Upper lobe of right lung (tissue), 1 donor: Measurements from ENCODE around the gene HS1BP3. TPM values are rescaled to one million over a fixed set of nuclear protein-coding genes. Genes with fewer than 3 reads are reported as not detected.
A peak's percentile ranks its signal among the peaks of the same experiment; 100 is the strongest.

Experiments used
- ATAC-seq: fragments of 200-7000 bp; cut with Tn5 transposase; one replicate; pipeline ENCODE4 v1.9.1; 2020; ENCODE audit warnings: mild to moderate bottlenecking, moderate library complexity
- DNase-seq: peaks from one replicate; pipeline ENCODE4 v3.0.0-alpha.2; 2020
- H3K27ac ChIP-seq: fragments of 200-600 bp; one replicate; pipeline ENCODE4 v1.8.0; 2022
- H3K27me3 ChIP-seq: fragments of 200-600 bp; one replicate; pipeline ENCODE4 v1.8.0; 2022; ENCODE audit warnings: mild to moderate bottlenecking
- H3K36me3 ChIP-seq: fragments of 200-600 bp; one replicate; pipeline ENCODE4 v1.8.0; 2022
- H3K4me1 ChIP-seq: fragments of 200-600 bp; one replicate; pipeline ENCODE4 v1.8.0; 2022
- H3K4me3 ChIP-seq: fragments of 200-600 bp; one replicate; pipeline ENCODE4 v1.8.0; 2022; ENCODE audit warnings: mild to moderate bottlenecking
- H3K9me3 ChIP-seq: fragments of 200-600 bp; one replicate; pipeline ENCODE4 v1.8.0; 2022
- intact Hi-C: fragments of 100-400 bp; cut with DNase I; formaldehyde crosslinking; loops from one replicate; pipeline ENCODE4 v1.11.0; 2022
- total RNA-seq: library from RNA; stranded (reverse); fragmentation: NEBNext Ultra II Directional; extraction: Animal tissue kit (Norgen Biotek cat#: 25700); gene quantifications from one replicate; pipeline ENCODE4 v1.2.1, GENCODE V29; 2021
- TF ChIP-seq, protein P1 (sequence below): fragments of 200-600 bp; IDR thresholded peaks from one replicate; pipeline ENCODE4 v1.8.0; 2022; ENCODE audit warnings: antibody characterized with exemption
- donor health status: DM: no; HTN: yes; CAD: no; lungs with severe emphysema.

Gene HS1BP3
- total RNA-seq, 1 donor from 2014 or later: 35.8 TPM

DNA sequence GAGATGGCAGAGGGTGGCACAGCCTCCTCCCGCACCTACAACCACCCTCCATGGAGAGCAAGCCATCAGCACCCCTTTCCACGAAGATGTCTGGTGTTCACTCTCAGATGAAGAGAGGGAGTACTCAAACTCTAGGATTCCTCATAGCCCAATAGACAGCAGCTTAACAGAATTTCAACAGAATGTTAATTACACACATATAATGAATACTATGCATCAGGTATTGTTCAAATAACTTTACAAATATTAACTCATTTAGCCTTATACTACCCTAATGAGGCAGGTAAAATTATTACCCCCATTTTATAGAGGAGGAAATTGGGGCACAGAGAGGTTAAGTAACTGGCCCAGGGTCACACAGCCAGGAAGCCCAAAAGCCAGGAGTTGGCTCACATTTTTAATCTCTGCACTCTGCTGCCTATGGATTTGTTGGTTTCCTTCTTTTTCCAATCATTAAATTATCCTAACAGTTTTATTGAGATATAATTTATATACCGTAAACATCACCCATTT lies 39.0 kb downstream of the HS1BP3 start:
- Histone ChIP-seq H3K4me1 (peaks cover 61% of the 10 kb centered on the region), H3K4me3 (no peak overlapping the region), H3K36me3 (no peaks in the 10 kb centered on the region), H3K27ac (peak overlapping the region; percentile 90), H3K9me3 (no peaks in the 10 kb centered on the region), H3K27me3 (no peaks in the 10 kb centered on the region)
- no peak for DNase-seq
- ATAC-seq: no peak
- TF ChIP-seq, protein P1, sequence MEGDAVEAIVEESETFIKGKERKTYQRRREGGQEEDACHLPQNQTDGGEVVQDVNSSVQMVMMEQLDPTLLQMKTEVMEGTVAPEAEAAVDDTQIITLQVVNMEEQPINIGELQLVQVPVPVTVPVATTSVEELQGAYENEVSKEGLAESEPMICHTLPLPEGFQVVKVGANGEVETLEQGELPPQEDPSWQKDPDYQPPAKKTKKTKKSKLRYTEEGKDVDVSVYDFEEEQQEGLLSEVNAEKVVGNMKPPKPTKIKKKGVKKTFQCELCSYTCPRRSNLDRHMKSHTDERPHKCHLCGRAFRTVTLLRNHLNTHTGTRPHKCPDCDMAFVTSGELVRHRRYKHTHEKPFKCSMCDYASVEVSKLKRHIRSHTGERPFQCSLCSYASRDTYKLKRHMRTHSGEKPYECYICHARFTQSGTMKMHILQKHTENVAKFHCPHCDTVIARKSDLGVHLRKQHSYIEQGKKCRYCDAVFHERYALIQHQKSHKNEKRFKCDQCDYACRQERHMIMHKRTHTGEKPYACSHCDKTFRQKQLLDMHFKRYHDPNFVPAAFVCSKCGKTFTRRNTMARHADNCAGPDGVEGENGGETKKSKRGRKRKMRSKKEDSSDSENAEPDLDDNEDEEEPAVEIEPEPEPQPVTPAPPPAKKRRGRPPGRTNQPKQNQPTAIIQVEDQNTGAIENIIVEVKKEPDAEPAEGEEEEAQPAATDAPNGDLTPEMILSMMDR: no peak
- intact Hi-C loops: no loop called here

DNA sequence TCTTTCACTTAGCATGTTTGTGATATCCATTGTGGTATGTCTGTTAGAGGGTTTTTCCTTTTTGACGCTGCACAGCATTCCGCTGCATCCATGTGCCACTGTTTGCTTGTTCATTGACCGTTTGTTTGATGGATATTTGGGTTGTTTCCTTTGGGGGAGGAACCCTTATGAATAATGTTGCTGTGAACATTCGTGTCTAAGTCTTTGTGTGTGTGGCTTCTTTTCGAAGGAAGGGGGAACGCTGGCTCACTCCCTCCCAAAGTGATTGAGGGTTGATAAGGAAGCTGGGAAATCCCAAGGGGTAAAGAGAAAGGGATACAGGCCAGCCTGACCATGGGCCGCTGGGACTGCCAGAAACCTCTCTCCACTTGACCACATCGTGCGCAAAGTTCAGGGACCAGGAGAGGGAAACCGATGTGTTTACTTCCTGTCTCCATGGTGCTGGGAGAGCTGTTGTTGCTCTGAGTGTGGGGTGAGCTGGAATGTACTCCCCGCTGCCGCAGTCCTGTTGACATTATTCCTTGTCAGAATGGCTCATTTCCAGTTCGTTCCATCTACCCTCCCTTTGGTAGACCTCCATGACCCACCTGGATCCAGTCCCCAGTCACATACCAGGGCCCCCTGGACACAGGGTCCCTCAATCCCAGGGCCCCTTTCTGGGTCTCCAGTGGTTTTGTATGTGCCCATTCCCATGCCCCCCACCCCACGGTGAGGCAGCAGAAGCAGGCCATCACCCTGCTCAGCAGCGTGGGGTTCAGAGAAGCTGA lies 39.6 kb downstream of the HS1BP3 start:
- Histone ChIP-seq H3K9me3 (no peaks in the 10 kb centered on the region), H3K27me3 (no peaks in the 10 kb centered on the region), H3K4me1 (peaks cover 54% of the 10 kb centered on the region), H3K36me3 (no peaks in the 10 kb centered on the region), H3K27ac (peak overlapping the region; percentile 90), H3K4me3 (no peak overlapping the region)
- TF ChIP-seq, protein P1: no peak
- ATAC-seq: peak; percentile 94
- intact Hi-C loops: no loop called here
- DNase-seq: peak; percentile 78

- Histone ChIP-seq H3K4me3 (no peak overlapping the region), H3K36me3 (no peaks in the 10 kb centered on the region), H3K9me3 (no peaks in the 10 kb centered on the region), H3K4me1 (peaks cover 47% of the 10 kb centered on the region), H3K27ac (no peak overlapping the region), H3K27me3 (no peaks in the 10 kb centered on the region)
- TF ChIP-seq, protein P1: no peak
- intact Hi-C loops: no loop called here
- DNase-seq: peak; percentile 12
- no peak for ATAC-seq
Observed at GRCh38 chr2:20609995-20610357, 40.9 kb downstream of the HS1BP3 start.

DNA sequence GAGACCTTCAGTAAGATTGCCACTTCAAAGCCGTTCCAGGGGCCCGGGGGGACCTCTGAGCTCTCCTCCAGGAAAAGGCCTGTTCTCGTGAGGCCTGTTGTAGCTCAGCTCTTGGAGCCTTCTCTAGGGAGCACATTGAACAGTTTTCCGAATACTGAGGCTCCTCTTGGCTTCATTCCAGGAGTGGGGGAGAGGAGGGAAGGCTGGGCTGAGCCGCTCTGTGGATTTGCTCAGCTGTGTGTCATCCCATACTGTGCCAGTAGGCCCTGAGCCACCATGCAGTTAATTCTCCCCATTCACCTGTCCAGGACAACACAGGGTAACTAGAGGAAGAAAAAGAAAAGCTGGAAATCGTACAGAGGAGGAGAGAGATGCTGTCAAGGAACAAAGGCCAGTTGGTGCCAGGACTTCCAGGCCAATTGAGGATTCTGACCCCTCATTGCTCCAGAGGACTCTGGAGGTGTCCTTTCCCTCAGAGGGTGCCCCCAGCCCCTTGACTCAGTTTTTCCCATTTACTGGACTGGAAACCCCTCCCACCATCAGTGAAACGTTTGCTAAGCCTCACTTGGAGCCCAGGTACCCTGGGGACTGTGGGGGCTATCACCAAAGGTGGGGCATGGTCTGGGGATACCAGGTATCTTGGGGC lies 41.4 kb downstream of the HS1BP3 start:
- H3K36me3 ChIP-seq: no peaks in the 10 kb centered on the region
- H3K27me3 ChIP-seq: no peaks in the 10 kb centered on the region
- H3K4me1 ChIP-seq: peaks cover 47% of the 10 kb centered on the region
- ATAC-seq (no peak), DNase-seq (peak; percentile 36)
- no peak overlapping the region for H3K4me3 ChIP-seq
- TF ChIP-seq, protein P1: no peak
- intact Hi-C loops: no loop called here
- no peak overlapping the region for H3K27ac ChIP-seq
- no peaks in the 10 kb centered on the region for H3K9me3 ChIP-seq

DNA sequence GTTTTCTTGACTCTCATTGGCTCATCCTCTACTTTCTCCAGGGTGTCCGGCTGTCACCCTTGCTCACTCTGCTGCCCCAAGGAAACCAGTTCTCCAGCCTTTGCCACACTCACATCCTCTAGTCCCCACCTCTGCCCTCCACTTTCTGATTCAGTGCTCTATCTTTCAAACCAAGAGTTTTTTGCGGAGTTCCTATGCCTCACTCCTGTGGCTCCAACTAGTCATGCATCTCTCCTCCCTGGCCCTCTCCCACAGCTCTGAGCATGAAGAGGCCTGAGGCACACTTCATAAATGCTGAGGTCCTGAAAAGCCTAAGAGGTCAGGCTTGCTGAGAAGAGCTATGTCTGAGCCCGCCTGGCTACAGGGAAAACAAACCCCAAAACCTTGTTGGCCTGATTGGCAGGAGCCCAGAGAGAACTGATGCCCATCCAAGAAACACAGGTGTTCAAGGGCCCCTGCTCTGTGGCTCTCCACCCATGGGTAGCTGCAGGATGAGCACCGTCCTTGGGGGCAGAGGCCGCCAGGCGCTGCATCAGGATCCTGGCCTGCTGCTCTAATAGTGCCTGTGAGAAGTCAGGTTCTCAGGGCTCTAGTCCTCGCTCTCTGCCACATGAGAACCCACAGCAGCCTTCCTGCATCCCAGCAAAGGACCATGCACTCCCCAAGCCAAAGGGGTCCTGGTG lies 42.1 kb downstream of the HS1BP3 start:
- Histone ChIP-seq H3K27ac (no peak overlapping the region), H3K4me1 (peaks cover 44% of the 10 kb centered on the region), H3K4me3 (no peak overlapping the region), H3K27me3 (no peaks in the 10 kb centered on the region), H3K9me3 (no peaks in the 10 kb centered on the region), H3K36me3 (no peaks in the 10 kb centered on the region)
- TF ChIP-seq, protein P1: no peak
- ATAC-seq: no peak
- intact Hi-C loops: no loop called here
- peak; percentile 28 for DNase-seq
